Measurements from ENCODE around the gene TNS1. TPM values are rescaled to one million over a fixed set of nuclear protein-coding genes. Genes with fewer than 3 reads are reported as not detected.

TNS1 gene
- total RNA-seq, 2 donors from 2014 or later: 168 to 174 TPM

- ATAC-seq: no peak
- Histone ChIP-seq H3K27me3 (no peaks in the 10 kb centered on the region), H3K4me1 (peaks cover 14% of the 10 kb centered on the region), H3K27ac (no peak overlapping the region), H3K4me3 (no peak overlapping the region), H3K9me3 (no peaks in the 10 kb centered on the region), H3K36me3 (replicated peaks in 1 of 2; ENCODE audit: insufficient read depth in 1 of 2, low read depth in 2 of 2) (peaks cover 0 to 13% of the 10 kb centered on the region in 2 donors)
- intact Hi-C loops (cut with DNase I): no loop called here
- WGBS, 2 donors: 92 to 98% methylated on average over 8 of the region's 8 CpGs
- TF ChIP-seq, protein P1, sequence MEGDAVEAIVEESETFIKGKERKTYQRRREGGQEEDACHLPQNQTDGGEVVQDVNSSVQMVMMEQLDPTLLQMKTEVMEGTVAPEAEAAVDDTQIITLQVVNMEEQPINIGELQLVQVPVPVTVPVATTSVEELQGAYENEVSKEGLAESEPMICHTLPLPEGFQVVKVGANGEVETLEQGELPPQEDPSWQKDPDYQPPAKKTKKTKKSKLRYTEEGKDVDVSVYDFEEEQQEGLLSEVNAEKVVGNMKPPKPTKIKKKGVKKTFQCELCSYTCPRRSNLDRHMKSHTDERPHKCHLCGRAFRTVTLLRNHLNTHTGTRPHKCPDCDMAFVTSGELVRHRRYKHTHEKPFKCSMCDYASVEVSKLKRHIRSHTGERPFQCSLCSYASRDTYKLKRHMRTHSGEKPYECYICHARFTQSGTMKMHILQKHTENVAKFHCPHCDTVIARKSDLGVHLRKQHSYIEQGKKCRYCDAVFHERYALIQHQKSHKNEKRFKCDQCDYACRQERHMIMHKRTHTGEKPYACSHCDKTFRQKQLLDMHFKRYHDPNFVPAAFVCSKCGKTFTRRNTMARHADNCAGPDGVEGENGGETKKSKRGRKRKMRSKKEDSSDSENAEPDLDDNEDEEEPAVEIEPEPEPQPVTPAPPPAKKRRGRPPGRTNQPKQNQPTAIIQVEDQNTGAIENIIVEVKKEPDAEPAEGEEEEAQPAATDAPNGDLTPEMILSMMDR (IDR thresholded peaks at IDR 0.05): no peak
- DNase-seq: no peak
Observed at GRCh38 chr2:217825469-217826235, 177.1 kb downstream of the TNS1 start.

DNA sequence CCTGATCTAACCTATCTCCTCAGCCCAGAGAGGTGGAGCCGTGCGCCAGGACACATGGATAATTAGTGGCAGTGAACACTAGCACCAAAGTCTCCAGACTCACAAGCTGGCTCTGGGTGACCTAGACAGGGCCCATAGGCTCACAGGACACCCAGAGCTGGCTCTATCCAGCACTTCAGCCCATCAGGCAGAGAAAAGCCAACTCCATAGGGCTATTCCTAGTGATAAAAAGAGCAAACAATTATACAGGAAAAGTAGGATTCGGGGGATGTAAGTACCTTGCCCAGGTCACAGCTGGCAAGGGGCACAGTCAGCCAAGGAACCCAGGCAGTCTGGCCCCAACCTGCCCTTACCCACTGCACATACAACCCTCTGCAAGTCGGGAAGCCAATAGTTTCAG, 178.6 kb downstream of the TNS1 start:
- 75 to 85% methylated on average over 2 to 4 of the region's 4 CpGs for WGBS, 2 donors
- intact Hi-C loops (cut with DNase I): no loop called here
- Histone ChIP-seq H3K4me1 (peaks cover 14% of the 10 kb centered on the region), H3K27ac (peak overlapping the region in 1 of 4 donors; percentile 36), H3K36me3 (replicated peaks in 1 of 2; ENCODE audit: insufficient read depth in 1 of 2, low read depth in 2 of 2) (peaks cover 0 to 10% of the 10 kb centered on the region in 2 donors), H3K4me3 (no peak overlapping the region), H3K27me3 (no peaks in the 10 kb centered on the region), H3K9me3 (no peaks in the 10 kb centered on the region)
- no peak for ATAC-seq
- no peak for DNase-seq
- TF ChIP-seq, protein P1 (IDR thresholded peaks at IDR 0.05): no peak
- TF ChIP-seq POLR2A (IDR thresholded peaks at IDR 0.05): no peak

DNA sequence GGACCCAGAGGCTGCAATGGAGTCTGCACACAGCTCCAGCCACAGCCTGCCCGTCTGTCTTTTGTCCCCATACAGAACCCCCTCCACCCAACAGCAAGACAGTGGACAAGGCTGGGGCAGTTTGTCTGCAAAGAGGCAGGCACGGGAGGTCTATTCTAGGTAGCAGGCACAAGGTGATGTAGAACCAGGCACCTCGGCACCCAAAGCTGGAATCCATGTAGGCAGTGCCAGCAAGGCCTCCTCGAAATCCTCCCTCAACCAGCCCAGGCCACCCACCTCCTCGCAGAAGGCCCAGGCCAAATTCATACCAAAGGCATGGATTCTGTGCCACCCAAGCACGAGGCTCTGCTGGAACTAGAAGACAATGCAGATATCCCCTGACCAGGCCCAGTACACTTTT, 179.2 kb downstream of the TNS1 start:
- 92 to 94% methylated on average over 2 to 6 of the region's 6 CpGs for WGBS, 2 donors
- ATAC-seq (no peak), DNase-seq (no peak)
- Histone ChIP-seq H3K36me3 (replicated peaks in 1 of 2; ENCODE audit: insufficient read depth in 1 of 2, low read depth in 2 of 2) (peaks cover 0 to 11% of the 10 kb centered on the region in 2 donors), H3K4me1 (peaks cover 14% of the 10 kb centered on the region), H3K27ac (peak overlapping the region in 1 of 4 donors; percentile 36), H3K4me3 (no peak overlapping the region), H3K27me3 (no peaks in the 10 kb centered on the region), H3K9me3 (no peaks in the 10 kb centered on the region)
- TF ChIP-seq, protein P1 (IDR thresholded peaks at IDR 0.05): no peak
- no peak for TF ChIP-seq POLR2A (IDR thresholded peaks at IDR 0.05)
- intact Hi-C loops (cut with DNase I): no loop called here

GRCh38 chr2:217822296-217823252, 180.2 kb downstream of the TNS1 start:
- Histone ChIP-seq H3K36me3 (replicated peaks in 1 of 2; ENCODE audit: insufficient read depth in 1 of 2, low read depth in 2 of 2) (peaks cover 6 to 18% of the 10 kb centered on the region in 2 donors), H3K27ac (peak overlapping the region in 3 of 4 donors; percentile 36 to 44 (median 36)), H3K9me3 (no peaks in the 10 kb centered on the region), H3K27me3 (no peaks in the 10 kb centered on the region), H3K4me3 (no peak overlapping the region), H3K4me1 (peaks cover 4% of the 10 kb centered on the region)
- TF ChIP-seq, protein P1 (IDR thresholded peaks at IDR 0.05): no peak
- TF ChIP-seq POLR2A (IDR thresholded peaks at IDR 0.05): no peak
- ATAC-seq (peak; percentile 31), DNase-seq (peak in 1 of 4 donors; percentile 40)
- intact Hi-C loops (cut with DNase I): no loop called here
- WGBS, 2 donors: 47 to 56% methylated on average over 12 to 14 of the region's 14 CpGs
